ENCODE data around the gene CTNNA3.

Gene CTNNA3

GRCh38 chr10:66639371-66639770 lies 1056.6 kb downstream of the CTNNA3 start:
- no peak for DNase-seq (ENCODE audit: low read depth)

GRCh38 chr10:66637273-66638036 lies 1058.5 kb downstream of the CTNNA3 start:
- DNase-seq (ENCODE audit: low read depth), result no peak

GRCh38 chr10:66629996-66630395 lies 1066.0 kb downstream of the CTNNA3 start:
- DNase-seq (ENCODE audit: low read depth), result no peak

- no peak for DNase-seq (ENCODE audit: low read depth)
Observed at GRCh38 chr10:66627156-66627555, 1068.8 kb downstream of the CTNNA3 start.

GRCh38 chr10:66625709-66626590 lies 1070.0 kb downstream of the CTNNA3 start:
- DNase-seq (ENCODE audit: low read depth), result no peak

GRCh38 chr10:66622050-66622449 lies 1073.9 kb downstream of the CTNNA3 start:
- DNase-seq (ENCODE audit: low read depth), result no peak

GRCh38 chr10:66604195-66604594 lies 1091.8 kb downstream of the CTNNA3 start:
- no peak for DNase-seq (ENCODE audit: low read depth)

- no peak for DNase-seq (ENCODE audit: low read depth)
Observed at GRCh38 chr10:66591865-66592264, 1104.1 kb downstream of the CTNNA3 start.

GRCh38 chr10:66587680-66588050 lies 1108.3 kb downstream of the CTNNA3 start:
- DNase-seq (ENCODE audit: low read depth), result no peak

- DNase-seq (ENCODE audit: low read depth), result no peak
Observed at GRCh38 chr10:66586897-66587679, 1108.9 kb downstream of the CTNNA3 start.

GRCh38 chr10:66586073-66586472 lies 1109.9 kb downstream of the CTNNA3 start:
- no peak for DNase-seq (ENCODE audit: low read depth)

- no peak for DNase-seq (ENCODE audit: low read depth)
Observed at GRCh38 chr10:66575251-66575855, 1120.6 kb downstream of the CTNNA3 start.

- no peak for DNase-seq (ENCODE audit: low read depth)
Observed at GRCh38 chr10:66572700-66573099, 1123.3 kb downstream of the CTNNA3 start.

- DNase-seq (ENCODE audit: low read depth), result no peak
Observed at GRCh38 chr10:66565999-66566398, 1130.0 kb downstream of the CTNNA3 start.

- DNase-seq (ENCODE audit: low read depth), result no peak
Observed at GRCh38 chr10:66564287-66564686, 1131.7 kb downstream of the CTNNA3 start.

GRCh38 chr10:66555061-66555460 lies 1140.9 kb downstream of the CTNNA3 start:
- DNase-seq (ENCODE audit: low read depth), result no peak

GRCh38 chr10:66552331-66552730 lies 1143.7 kb downstream of the CTNNA3 start:
- DNase-seq (ENCODE audit: low read depth), result no peak

GRCh38 chr10:66550351-66550750 lies 1145.6 kb downstream of the CTNNA3 start:
- DNase-seq (ENCODE audit: low read depth), result no peak

GRCh38 chr10:66538908-66539307 lies 1157.1 kb downstream of the CTNNA3 start:
- DNase-seq (ENCODE audit: low read depth), result no peak

GRCh38 chr10:66538371-66538770 lies 1157.6 kb downstream of the CTNNA3 start:
- no peak for DNase-seq (ENCODE audit: low read depth)

GRCh38 chr10:66537186-66537585 lies 1158.8 kb downstream of the CTNNA3 start:
- DNase-seq (ENCODE audit: low read depth), result no peak

GRCh38 chr10:66535439-66535838 lies 1160.6 kb downstream of the CTNNA3 start:
- DNase-seq (ENCODE audit: low read depth), result no peak
